ENCODE data around the gene FGFBP2.

The FGFBP2 gene

GRCh38 chr4:15996773-15997172 lies 33.8 kb upstream of the FGFBP2 start:
- Histone ChIP-seq H3K14ac (ENCODE audit: low read length) (no peak overlapping the region), H3K4me3 (ENCODE audit: low read length in 2 of 2) (no peak overlapping the region), H3K27ac (replicated peaks; ENCODE audit: low read length) (no peak overlapping the region), H3K9ac (ENCODE audit: low read depth, low read length, poor library complexity) (no peak overlapping the region), H3K4ac (ENCODE audit: low read length) (no peak overlapping the region), H3K4me1 (ENCODE audit: control insufficient read depth in 2 of 2, insufficient read depth in 1 of 2, low read depth in 1 of 2, low read length in 2 of 2) (no peaks in the 10 kb centered on the region), H2BK120ac (ENCODE audit: low read depth, low read length) (no peak overlapping the region), H4K91ac (ENCODE audit: low read depth, low read length, poor library complexity) (no peak overlapping the region), H2BK15ac (ENCODE audit: low read length) (no peak overlapping the region), H2BK12ac (ENCODE audit: low read length) (no peak overlapping the region), H3K9me3 (replicated peaks in 1 of 2; ENCODE audit: control insufficient read depth in 2 of 2, insufficient read depth in 1 of 2, low read depth in 1 of 2, low read length in 2 of 2) (no peaks in the 10 kb centered on the region), H2AFZ (ENCODE audit: low read length) (no peak overlapping the region), H4K8ac (ENCODE audit: low read depth, low read length) (no peak overlapping the region), H3K18ac (ENCODE audit: low read length) (no peak overlapping the region), H3K23ac (ENCODE audit: low read depth, low read length, poor library complexity) (no peak overlapping the region), H3K79me1 (ENCODE audit: low read depth, low read length) (peaks cover 2% of the 10 kb centered on the region), H3K36me3 (replicated peaks in 1 of 2; ENCODE audit: control insufficient read depth in 2 of 2, insufficient read depth in 2 of 2, low read length in 2 of 2) (peaks cover 24 to 79% of the 10 kb centered on the region in 2 donors), H2AK5ac (ENCODE audit: low read depth, low read length) (no peak overlapping the region), H2BK5ac (ENCODE audit: low read length) (no peak overlapping the region), H3K27me3 (ENCODE audit: control insufficient read depth in 3 of 3, insufficient read depth in 3 of 3, low read depth in 1 of 3, low read length in 3 of 3) (no peaks in the 10 kb centered on the region), H3K4me2 (ENCODE audit: insufficient read depth, low read length, poor library complexity, severe bottlenecking) (no peak overlapping the region)
- no peak for DNase-seq (ENCODE audit: low spot score)
- WGBS, 2 donors (ENCODE audit: extremely low coverage in 2 of 2, insufficient read length in 2 of 2, insufficient replicate concordance in 1 of 2), result no CpG with 5 or more reads among the region's 4 CpGs

GRCh38 chr4:15995826-15996225 lies 32.9 kb upstream of the FGFBP2 start:
- no peak overlapping the region for H3K14ac ChIP-seq (ENCODE audit: low read length)
- no peak for DNase-seq (ENCODE audit: low spot score)
- H3K18ac ChIP-seq (ENCODE audit: low read length), result no peak overlapping the region
- WGBS, 2 donors (ENCODE audit: extremely low coverage in 2 of 2, insufficient read length in 2 of 2, insufficient replicate concordance in 1 of 2), result no CpG with 5 or more reads among the region's 3 CpGs
- peaks cover 23 to 80% of the 10 kb centered on the region in 2 donors for H3K36me3 ChIP-seq (replicated peaks in 1 of 2; ENCODE audit: control insufficient read depth in 2 of 2, insufficient read depth in 2 of 2, low read length in 2 of 2)
- H3K9ac ChIP-seq (ENCODE audit: low read depth, low read length, poor library complexity), result no peak overlapping the region
- H2BK12ac ChIP-seq (ENCODE audit: low read length), result no peak overlapping the region
- no peak overlapping the region for H2AFZ ChIP-seq (ENCODE audit: low read length)
- H2AK5ac ChIP-seq (ENCODE audit: low read depth, low read length), result no peak overlapping the region
- H4K8ac ChIP-seq (ENCODE audit: low read depth, low read length), result no peak overlapping the region
- H2BK5ac ChIP-seq (ENCODE audit: low read length), result no peak overlapping the region
- H3K4me1 ChIP-seq (ENCODE audit: control insufficient read depth in 2 of 2, insufficient read depth in 1 of 2, low read depth in 1 of 2, low read length in 2 of 2), result no peaks in the 10 kb centered on the region
- no peak overlapping the region for H2BK15ac ChIP-seq (ENCODE audit: low read length)
- no peak overlapping the region for H3K4me2 ChIP-seq (ENCODE audit: insufficient read depth, low read length, poor library complexity, severe bottlenecking)
- no peaks in the 10 kb centered on the region for H3K27me3 ChIP-seq (ENCODE audit: control insufficient read depth in 3 of 3, insufficient read depth in 3 of 3, low read depth in 1 of 3, low read length in 3 of 3)
- no peak overlapping the region for H4K91ac ChIP-seq (ENCODE audit: low read depth, low read length, poor library complexity)
- no peaks in the 10 kb centered on the region for H3K9me3 ChIP-seq (replicated peaks in 1 of 2; ENCODE audit: control insufficient read depth in 2 of 2, insufficient read depth in 1 of 2, low read depth in 1 of 2, low read length in 2 of 2)
- no peak overlapping the region for H3K4ac ChIP-seq (ENCODE audit: low read length)
- H3K23ac ChIP-seq (ENCODE audit: low read depth, low read length, poor library complexity), result no peak overlapping the region
- H3K79me1 ChIP-seq (ENCODE audit: low read depth, low read length), result peaks cover 2% of the 10 kb centered on the region
- no peak overlapping the region for H3K27ac ChIP-seq (replicated peaks; ENCODE audit: low read length)
- no peak overlapping the region for H2BK120ac ChIP-seq (ENCODE audit: low read depth, low read length)
- H3K4me3 ChIP-seq (ENCODE audit: low read length in 2 of 2), result no peak overlapping the region

GRCh38 chr4:15992167-15992485 lies 29.2 kb upstream of the FGFBP2 start:
- Histone ChIP-seq H2AFZ (ENCODE audit: low read length) (no peak overlapping the region), H2BK5ac (ENCODE audit: low read length) (no peak overlapping the region), H2BK15ac (ENCODE audit: low read length) (no peak overlapping the region), H3K27me3 (ENCODE audit: control insufficient read depth in 3 of 3, insufficient read depth in 3 of 3, low read depth in 1 of 3, low read length in 3 of 3) (no peaks in the 10 kb centered on the region), H3K4ac (ENCODE audit: low read length) (no peak overlapping the region), H3K23ac (ENCODE audit: low read depth, low read length, poor library complexity) (no peak overlapping the region), H3K4me2 (ENCODE audit: insufficient read depth, low read length, poor library complexity, severe bottlenecking) (no peak overlapping the region), H3K9ac (ENCODE audit: low read depth, low read length, poor library complexity) (no peak overlapping the region), H4K8ac (ENCODE audit: low read depth, low read length) (no peak overlapping the region), H4K91ac (ENCODE audit: low read depth, low read length, poor library complexity) (no peak overlapping the region), H3K27ac (replicated peaks; ENCODE audit: low read length) (no peak overlapping the region), H3K4me3 (ENCODE audit: low read length in 2 of 2) (no peak overlapping the region), H3K9me3 (replicated peaks in 1 of 2; ENCODE audit: control insufficient read depth in 2 of 2, insufficient read depth in 1 of 2, low read depth in 1 of 2, low read length in 2 of 2) (no peaks in the 10 kb centered on the region), H3K4me1 (ENCODE audit: control insufficient read depth in 2 of 2, insufficient read depth in 1 of 2, low read depth in 1 of 2, low read length in 2 of 2) (no peaks in the 10 kb centered on the region), H2BK120ac (ENCODE audit: low read depth, low read length) (no peak overlapping the region), H3K36me3 (replicated peaks in 1 of 2; ENCODE audit: control insufficient read depth in 2 of 2, insufficient read depth in 2 of 2, low read length in 2 of 2) (peaks cover 34 to 90% of the 10 kb centered on the region in 2 donors), H2AK5ac (ENCODE audit: low read depth, low read length) (no peak overlapping the region), H3K18ac (ENCODE audit: low read length) (no peak overlapping the region), H2BK12ac (ENCODE audit: low read length) (no peak overlapping the region), H3K79me1 (ENCODE audit: low read depth, low read length) (no peaks in the 10 kb centered on the region), H3K14ac (ENCODE audit: low read length) (no peak overlapping the region)
- no peak for DNase-seq (ENCODE audit: low spot score)
- WGBS, 2 donors (ENCODE audit: extremely low coverage in 2 of 2, insufficient read length in 2 of 2, insufficient replicate concordance in 1 of 2), result no CpG with 5 or more reads among the region's 2 CpGs

- H3K27me3 ChIP-seq (ENCODE audit: control insufficient read depth in 3 of 3, insufficient read depth in 3 of 3, low read depth in 1 of 3, low read length in 3 of 3), result no peaks in the 10 kb centered on the region
- no peak overlapping the region for H2BK5ac ChIP-seq (ENCODE audit: low read length)
- H2AK5ac ChIP-seq (ENCODE audit: low read depth, low read length), result no peak overlapping the region
- no peak overlapping the region for H4K8ac ChIP-seq (ENCODE audit: low read depth, low read length)
- H3K9me3 ChIP-seq (replicated peaks in 1 of 2; ENCODE audit: control insufficient read depth in 2 of 2, insufficient read depth in 1 of 2, low read depth in 1 of 2, low read length in 2 of 2), result peaks cover 2 to 4% of the 10 kb centered on the region in 2 donors
- no peak overlapping the region for H3K4me2 ChIP-seq (ENCODE audit: insufficient read depth, low read length, poor library complexity, severe bottlenecking)
- no peak overlapping the region for H3K27ac ChIP-seq (replicated peaks; ENCODE audit: low read length)
- no peak overlapping the region for H3K4me3 ChIP-seq (ENCODE audit: low read length in 2 of 2)
- H3K4me1 ChIP-seq (ENCODE audit: control insufficient read depth in 2 of 2, insufficient read depth in 1 of 2, low read depth in 1 of 2, low read length in 2 of 2), result no peaks in the 10 kb centered on the region
- no peak overlapping the region for H2BK12ac ChIP-seq (ENCODE audit: low read length)
- no peak overlapping the region for H3K4ac ChIP-seq (ENCODE audit: low read length)
- peaks cover 1% of the 10 kb centered on the region for H3K79me1 ChIP-seq (ENCODE audit: low read depth, low read length)
- peaks cover 42 to 92% of the 10 kb centered on the region in 2 donors for H3K36me3 ChIP-seq (replicated peaks in 1 of 2; ENCODE audit: control insufficient read depth in 2 of 2, insufficient read depth in 2 of 2, low read length in 2 of 2)
- no peak overlapping the region for H4K91ac ChIP-seq (ENCODE audit: low read depth, low read length, poor library complexity)
- no CpG with 5 or more reads among the region's 12 CpGs for WGBS, 2 donors (ENCODE audit: extremely low coverage in 2 of 2, insufficient read length in 2 of 2, insufficient replicate concordance in 1 of 2)
- no peak overlapping the region for H3K18ac ChIP-seq (ENCODE audit: low read length)
- no peak overlapping the region for H2AFZ ChIP-seq (ENCODE audit: low read length)
- no peak for DNase-seq (ENCODE audit: low spot score)
- no peak overlapping the region for H2BK15ac ChIP-seq (ENCODE audit: low read length)
- H3K23ac ChIP-seq (ENCODE audit: low read depth, low read length, poor library complexity), result no peak overlapping the region
- H3K9ac ChIP-seq (ENCODE audit: low read depth, low read length, poor library complexity), result no peak overlapping the region
- no peak overlapping the region for H2BK120ac ChIP-seq (ENCODE audit: low read depth, low read length)
- no peak overlapping the region for H3K14ac ChIP-seq (ENCODE audit: low read length)
These were observed 27.8 kb upstream of the FGFBP2 start for GRCh38 chr4:15990570-15991285.
